NCI-H2107 (cell line): ENCODE data around the gene NMS.

Experiments used
- DNase-seq: peaks from one replicate; lab custom pipeline; 2025; lab: John Stamatoyannopoulos, UW

NMS gene

DNA sequence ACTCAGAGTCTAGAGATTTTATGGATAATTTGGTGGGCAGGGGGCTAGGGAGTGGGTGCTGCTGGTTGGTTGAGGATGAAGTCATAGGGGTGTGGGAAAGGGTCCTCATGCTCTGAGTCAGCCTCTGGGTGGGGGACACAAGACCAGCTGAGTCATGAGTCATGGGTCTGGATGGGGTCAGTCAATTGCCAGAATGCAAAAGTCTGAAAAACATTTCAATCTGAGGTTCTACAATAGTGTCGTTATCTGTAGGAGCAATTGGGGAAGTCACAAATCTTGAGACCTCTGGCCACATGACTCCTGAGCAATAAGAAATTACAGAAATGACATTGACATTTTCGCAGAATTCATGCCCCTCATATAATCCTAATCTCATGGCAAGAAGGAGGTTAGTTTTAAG, 15.1 kb downstream of the NMS start:
- no peak for DNase-seq

GRCh38 chr2:100494712-100495111, 24.4 kb downstream of the NMS start:
- DNase-seq: no peak

DNA sequence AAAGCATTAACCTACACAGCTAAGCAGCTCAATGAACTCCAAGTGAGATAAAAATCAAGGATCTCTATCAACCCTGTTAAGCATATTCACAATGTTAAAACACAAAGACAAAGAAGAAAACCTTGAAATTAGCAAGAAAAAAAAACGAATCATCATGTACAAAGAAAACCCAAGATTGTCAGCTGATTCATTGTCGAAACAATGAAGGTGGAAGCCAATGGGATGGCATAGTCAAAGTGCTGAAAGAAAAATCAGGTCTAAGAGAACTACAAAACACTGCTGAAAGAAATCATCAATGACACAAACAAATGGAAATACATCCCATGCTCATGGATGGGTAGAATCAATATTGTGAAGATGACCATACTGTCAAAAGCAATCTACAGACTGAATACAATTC, 32.5 kb downstream of the NMS start:
- no peak for DNase-seq

- DNase-seq: no peak
Measured at GRCh38 chr2:100504542-100504941, 34.3 kb downstream of the NMS start.

DNA sequence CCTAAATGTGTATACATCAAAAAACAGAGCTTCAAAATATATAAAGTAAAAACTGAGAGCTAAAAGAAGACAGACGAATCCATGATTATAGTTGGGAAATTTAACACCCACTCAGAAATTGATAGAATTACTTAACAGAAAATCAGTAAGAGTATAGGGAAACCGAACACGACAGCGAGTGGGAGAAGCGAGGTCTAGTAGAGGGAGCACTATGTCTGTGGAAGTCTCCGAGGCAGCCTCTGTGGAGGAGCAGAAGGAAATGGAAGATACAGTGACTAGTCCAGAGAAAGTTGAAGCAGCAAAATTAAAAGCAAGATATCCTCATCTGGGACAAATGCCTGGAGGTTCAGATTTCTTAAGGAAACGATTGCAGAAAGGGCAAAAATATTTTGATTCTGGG, 38.8 kb downstream of the NMS start:
- no peak for DNase-seq

DNA sequence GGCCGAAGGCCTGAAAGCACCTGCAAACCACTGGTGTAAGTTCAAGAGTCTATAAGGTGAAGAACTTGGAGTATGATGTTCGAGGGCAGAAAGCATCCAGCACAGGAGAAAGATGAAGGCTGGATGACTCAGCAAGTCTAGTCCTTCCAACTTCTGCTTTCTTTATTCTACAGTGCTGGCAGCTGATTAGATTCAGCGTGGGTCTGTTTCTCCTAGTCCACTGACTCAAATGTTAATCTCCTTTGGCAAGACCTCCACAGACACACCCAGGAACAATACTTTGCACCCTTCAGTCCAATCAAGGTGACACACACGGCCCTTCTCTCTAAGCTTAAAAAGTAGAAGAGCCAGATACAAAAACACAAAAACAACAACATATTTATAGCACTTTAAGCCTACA, 43.4 kb downstream of the NMS start:
- DNase-seq: no peak

GRCh38 chr2:100517556-100517955, 47.3 kb downstream of the NMS start:
- DNase-seq: no peak

- DNase-seq: no peak
Measured at GRCh38 chr2:100518801-100519200, 48.5 kb downstream of the NMS start.

- no peak for DNase-seq
Measured at GRCh38 chr2:100520224-100520623, 49.9 kb downstream of the NMS start.

DNA sequence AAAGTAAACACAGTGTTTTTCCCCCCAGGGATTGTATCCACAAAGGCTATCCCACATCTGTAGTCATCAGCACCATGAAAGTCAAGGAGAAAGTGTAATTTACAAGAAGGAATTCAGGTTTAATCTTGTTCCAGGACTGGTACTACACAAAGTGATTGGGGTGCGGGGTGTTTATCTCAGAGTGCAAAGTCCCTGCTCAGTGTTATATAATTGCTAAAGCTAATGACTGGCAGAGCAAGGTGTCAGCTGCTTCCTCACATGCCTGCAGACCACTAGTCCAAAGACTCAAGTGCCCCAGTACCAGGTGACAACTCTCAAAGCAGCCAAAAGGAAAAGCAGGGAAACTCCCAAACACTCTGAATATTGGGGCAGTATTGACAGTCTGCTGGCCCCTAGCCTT, 52.1 kb downstream of the NMS start:
- no peak for DNase-seq

GRCh38 chr2:100524331-100524730, 54.0 kb downstream of the NMS start:
- DNase-seq: no peak

- no peak for DNase-seq
Measured at GRCh38 chr2:100526868-100527267, 56.6 kb downstream of the NMS start.

- no peak for DNase-seq
Measured at GRCh38 chr2:100527440-100528015, 57.2 kb downstream of the NMS start.

DNA sequence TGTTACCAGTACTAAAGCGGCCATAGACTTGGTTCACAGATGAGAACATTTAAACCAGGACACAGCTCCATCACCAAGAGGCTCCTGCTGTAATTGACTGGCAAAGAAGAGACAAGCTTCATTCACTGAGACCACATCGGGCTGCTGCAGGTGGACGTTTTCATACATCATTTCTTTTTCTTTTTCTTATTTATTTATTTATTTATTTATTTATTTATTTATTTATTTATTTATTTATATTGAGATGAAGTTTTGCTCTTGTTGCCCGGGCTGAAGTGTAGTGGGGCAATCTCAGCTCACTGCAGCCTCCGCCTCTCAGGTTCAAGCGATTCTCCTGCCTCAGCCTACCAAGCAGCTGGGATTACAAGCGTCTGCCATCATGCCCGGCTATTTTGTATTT, 58.9 kb downstream of the NMS start:
- DNase-seq: no peak

DNA sequence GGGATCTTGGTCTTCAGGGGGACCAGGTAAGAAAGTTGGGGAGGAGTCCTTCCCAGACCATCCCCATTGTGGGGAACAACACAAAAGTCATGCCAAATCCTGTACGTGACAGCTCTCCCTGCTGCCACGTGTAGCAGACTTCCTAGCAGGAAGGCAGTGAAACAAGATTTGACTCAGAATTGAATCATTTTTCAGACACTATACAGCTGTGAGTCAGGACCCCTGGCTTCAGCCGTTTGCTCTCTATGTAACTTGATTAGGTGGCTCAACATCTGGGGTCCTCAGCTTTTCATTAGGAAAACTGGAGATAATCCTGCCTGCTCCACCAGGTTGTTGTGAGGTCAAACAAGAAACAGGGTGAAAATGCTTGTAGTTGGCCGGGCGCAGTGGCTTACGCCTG, 59.6 kb downstream of the NMS start:
- no peak for DNase-seq
